OCI-LY7 (cell line): Measurements from ENCODE around the gene USP8. TPM values are rescaled to one million over a fixed set of nuclear protein-coding genes. Genes with fewer than 3 reads are reported as not detected.

Experiments used
- BruUV-seq: library from RNA; stranded (reverse); fragments of 400-500 nt; replicated peaks from 2 replicates; lab custom pipeline; 2021; lab: Mats Ljungman, UMichigan
- CTCF ChIA-PET: fragments of 300-600 bp; sonication (Branson Sonifier 250); formaldehyde crosslinking; loops from one replicate; lab custom pipeline; 2022; ENCODE audit warnings: antibody characterized with exemption; ENCODE audit not compliant: unreplicated experiment; lab: Charles Lee
- POLR2A ChIA-PET: fragments of 300-600 bp; sonication (Branson Sonifier 250); formaldehyde crosslinking; loops from one replicate; lab custom pipeline; 2022; ENCODE audit warnings: antibody characterized with exemption; lab: Charles Lee
- DNase-seq: peaks from one replicate; pipeline ENCODE4 v3.0.0-alpha.2; 2015; ENCODE audit warnings: low spot score
- H2AFZ ChIP-seq: fragments of 200-600 bp; sonication (generic), shearing (Covaris generic); 2 replicates; pipeline ENCODE4 v1.6.1; 2014; ENCODE audit warnings: mild to moderate bottlenecking, antibody characterized with exemption, low read length, moderate library complexity
- H3K27ac ChIP-seq: fragments of 200-600 bp; sonication (generic); 2 replicates; pipeline ENCODE4 v1.5.1; 2014; ENCODE audit warnings: mixed run types, low read depth, mild to moderate bottlenecking, moderate library complexity, low read length, inconsistent platforms; ENCODE audit not compliant: poor library complexity, severe bottlenecking
- H3K36me3 ChIP-seq: fragments of 200-600 bp; sonication (generic); 2 replicates; pipeline ENCODE4 v1.6.1; 2014; ENCODE audit warnings: mild to moderate bottlenecking, antibody characterized with exemption, low read length, moderate library complexity, mixed read lengths; ENCODE audit not compliant: insufficient read depth
- H3K4me1 ChIP-seq: fragments of 200-600 bp; sonication (generic); 2 replicates; pipeline ENCODE4 v1.5.1; 2014; ENCODE audit warnings: mild to moderate bottlenecking, low read length; ENCODE audit not compliant: insufficient read depth, poor library complexity, severe bottlenecking
- H3K4me2 ChIP-seq: fragments of 200-600 bp; sonication (generic); 2 replicates; pipeline ENCODE4 v1.6.1; 2014; ENCODE audit warnings: mild to moderate bottlenecking, low read length
- H3K4me3 ChIP-seq: fragments of 200-600 bp; sonication (generic); 2 replicates; pipeline ENCODE4 v1.5.1; 2014; ENCODE audit warnings: mild to moderate bottlenecking, low read depth, low read length; ENCODE audit not compliant: poor library complexity, severe bottlenecking
- H3K79me2 ChIP-seq: fragments of 200-600 bp; sonication (generic); 2 replicates; pipeline ENCODE4 v1.6.1; 2016; ENCODE audit warnings: low read depth, mild to moderate bottlenecking, low read length, moderate library complexity, mixed read lengths; ENCODE audit not compliant: insufficient read depth
- H3K9me2 ChIP-seq: fragments of 200-600 bp; sonication (generic); 2 replicates; pipeline ENCODE4 v1.6.1; 2016; ENCODE audit warnings: mild to moderate bottlenecking, low read length, mixed read lengths; ENCODE audit not compliant: insufficient read depth
- H3K9me3 ChIP-seq: fragments of 200-600 bp; sonication (generic); 2 replicates; pipeline ENCODE4 v1.6.1; 2014; ENCODE audit warnings: mild to moderate bottlenecking, mixed run types, low read length, mixed read lengths
- H4K20me1 ChIP-seq: fragments of 200-600 bp; sonication (generic); 2 replicates; pipeline ENCODE4 v1.6.1; 2014; ENCODE audit warnings: mild to moderate bottlenecking, antibody characterized with exemption, low read length, moderate library complexity, mixed read lengths; ENCODE audit not compliant: insufficient read depth
- EZH2phosphoT487 ChIP-seq: fragments of 200-600 bp; sonication (generic); IDR thresholded peaks from 2 replicates; pipeline ENCODE4 v1.6.1; 2018; ENCODE audit warnings: low read depth, borderline replicate concordance, mild to moderate bottlenecking, mixed run types, antibody characterized with exemption, low read length, moderate library complexity, mixed read lengths
- intact Hi-C: fragments of 100-400 bp; cut with micrococcal nuclease; formaldehyde crosslinking; loops from one replicate; pipeline ENCODE4 v1.10.0; 2022; ENCODE audit not compliant: unreplicated experiment
- small RNA-seq: library from RNA; depleted of rRNA; stranded (forward); fragments of <200 nt; gene quantifications from one replicate; pipeline ENCODE3, GENCODE V24; 2014
- total RNA-seq, 2 experiments: library from RNA; depleted of rRNA in 1 of 2; stranded (reverse); fragments of >200 nt in 1 of 2; shearing (Covaris generic) in 1 of 2; gene quantifications; 2 replicates each; pipeline ENCODE4 v1.2.3, GENCODE V29; 2014 to 2022
- TF ChIP-seq, protein P1 (sequence below): fragments of 200-600 bp; sonication (generic); conservative IDR thresholded peaks from 2 replicates; pipeline ENCODE4 v1.5.1; 2014; ENCODE audit warnings: mild to moderate bottlenecking, antibody characterized with exemption, low read length, moderate library complexity, mixed read lengths

Gene USP8
- total RNA-seq, 2 experiments from 2014 or later: 34.1 to 43.8 TPM

DNA sequence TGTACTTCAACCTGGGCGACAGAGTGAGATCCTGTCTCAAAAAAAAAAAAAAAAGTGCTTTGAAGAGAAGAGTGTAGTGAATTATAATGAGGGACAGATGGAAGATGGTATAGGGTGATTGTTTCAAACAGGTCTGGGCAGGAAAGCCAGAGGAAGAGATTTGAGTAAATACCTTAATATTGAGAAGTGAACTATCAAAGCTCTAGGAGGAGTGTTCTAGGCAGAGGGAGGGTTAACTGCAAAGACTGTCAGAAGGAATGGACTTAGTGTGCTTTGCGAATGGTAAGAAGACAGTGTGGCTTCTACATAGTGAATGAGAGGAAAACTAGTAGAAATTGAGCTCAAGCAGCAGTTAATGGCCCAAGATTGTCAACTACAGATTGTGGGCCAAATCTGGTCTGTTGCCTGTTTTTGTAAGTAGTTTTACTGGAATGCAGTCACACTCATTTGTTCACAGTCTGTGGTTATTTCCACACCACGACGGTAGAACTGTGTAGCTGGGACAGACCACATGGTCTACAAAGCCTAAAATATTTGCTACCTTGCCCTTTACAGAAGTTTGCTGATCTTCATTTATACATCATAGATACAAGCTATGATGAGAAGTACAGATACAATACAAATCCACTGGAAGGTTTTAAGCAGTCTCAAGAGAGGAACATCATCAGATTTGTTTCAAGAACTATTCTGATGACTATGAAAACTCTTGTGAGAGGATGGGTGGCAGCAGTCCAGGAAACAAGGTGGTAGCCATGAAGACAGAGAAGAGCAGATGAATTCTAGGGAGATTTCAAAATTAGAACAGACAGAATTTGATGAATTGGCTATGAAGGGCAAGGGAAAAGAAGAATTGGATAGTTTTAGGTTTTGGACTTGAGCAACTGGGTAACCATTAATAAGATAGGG is 138.8 kb downstream of the USP8 start:
- POLR2A ChIA-PET: interaction anchor here (0.6 kb wide), 1 partner anchor 388 kb away, joined by 3 read pairs; no protein-coding TSS in a partner anchor
- Histone ChIP-seq H3K9me3 (no peaks in the 10 kb centered on the region), H3K79me2 (no peaks in the 10 kb centered on the region), H3K4me1 (no peaks in the 10 kb centered on the region), H4K20me1 (no peaks in the 10 kb centered on the region), H3K36me3 (peaks cover 54% of the 10 kb centered on the region), H3K4me3 (no peak overlapping the region), H3K27ac (no peak overlapping the region), H3K9me2 (no peaks in the 10 kb centered on the region), H3K4me2 (no peak overlapping the region), H2AFZ (no peak overlapping the region)
- TF ChIP-seq, protein P1, sequence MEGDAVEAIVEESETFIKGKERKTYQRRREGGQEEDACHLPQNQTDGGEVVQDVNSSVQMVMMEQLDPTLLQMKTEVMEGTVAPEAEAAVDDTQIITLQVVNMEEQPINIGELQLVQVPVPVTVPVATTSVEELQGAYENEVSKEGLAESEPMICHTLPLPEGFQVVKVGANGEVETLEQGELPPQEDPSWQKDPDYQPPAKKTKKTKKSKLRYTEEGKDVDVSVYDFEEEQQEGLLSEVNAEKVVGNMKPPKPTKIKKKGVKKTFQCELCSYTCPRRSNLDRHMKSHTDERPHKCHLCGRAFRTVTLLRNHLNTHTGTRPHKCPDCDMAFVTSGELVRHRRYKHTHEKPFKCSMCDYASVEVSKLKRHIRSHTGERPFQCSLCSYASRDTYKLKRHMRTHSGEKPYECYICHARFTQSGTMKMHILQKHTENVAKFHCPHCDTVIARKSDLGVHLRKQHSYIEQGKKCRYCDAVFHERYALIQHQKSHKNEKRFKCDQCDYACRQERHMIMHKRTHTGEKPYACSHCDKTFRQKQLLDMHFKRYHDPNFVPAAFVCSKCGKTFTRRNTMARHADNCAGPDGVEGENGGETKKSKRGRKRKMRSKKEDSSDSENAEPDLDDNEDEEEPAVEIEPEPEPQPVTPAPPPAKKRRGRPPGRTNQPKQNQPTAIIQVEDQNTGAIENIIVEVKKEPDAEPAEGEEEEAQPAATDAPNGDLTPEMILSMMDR: no peak
- TF ChIP-seq EZH2phosphoT487: no peak
- intact Hi-C loops: no loop called here
- BruUV-seq: no TSS peak
- DNase-seq: no peak
- CTCF ChIA-PET: no interaction called here

DNA sequence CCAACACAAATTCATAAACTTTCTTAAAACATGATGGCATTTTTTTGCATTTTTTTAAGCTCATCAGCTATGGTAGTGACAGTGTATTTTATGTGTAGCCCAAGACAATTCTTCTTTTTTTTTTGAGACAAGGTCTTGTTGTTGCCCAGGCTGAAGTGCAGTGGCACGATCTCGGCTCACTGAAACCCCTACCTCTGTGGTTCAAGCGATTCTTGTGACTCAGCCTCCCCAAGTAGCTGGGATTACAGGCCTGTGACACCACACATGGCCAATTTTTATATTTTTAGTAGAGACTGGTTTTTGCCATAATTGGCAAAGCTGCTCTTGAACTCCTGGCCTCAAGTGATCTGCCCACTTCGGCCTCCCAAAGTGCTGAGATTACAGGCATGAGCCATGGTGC is 139.6 kb downstream of the USP8 start:
- no peak overlapping the region for H3K4me3 ChIP-seq
- no peaks in the 10 kb centered on the region for H4K20me1 ChIP-seq
- no peaks in the 10 kb centered on the region for H3K79me2 ChIP-seq
- no peaks in the 10 kb centered on the region for H3K4me1 ChIP-seq
- ChIA-PET CTCF (no interaction called here), POLR2A (interaction anchor here (0.6 to 1.5 kb wide), 2 partner anchors 11 to 389 kb away, joined by 3 to 6 read pairs; no protein-coding TSS in a partner anchor)
- no peak overlapping the region for H3K27ac ChIP-seq
- H3K9me2 ChIP-seq: no peaks in the 10 kb centered on the region
- no peak for DNase-seq
- BruUV-seq: no TSS peak
- H3K36me3 ChIP-seq: peaks cover 61% of the 10 kb centered on the region
- no peaks in the 10 kb centered on the region for H3K9me3 ChIP-seq
- no peak overlapping the region for H3K4me2 ChIP-seq
- intact Hi-C loops: no loop called here
- H2AFZ ChIP-seq: no peak overlapping the region
- TF ChIP-seq EZH2phosphoT487: no peak
- TF ChIP-seq, protein P1: no peak

Small RNA genes lying within 50 kb of the gene (small RNA-seq; reads per million reads assigned to genes)
- gene RNA5SP395: 0.36 reads per million

Other genes with a start within 250 kb of the USP8 start
- not detected in 2 replicates for gene SLC27A2, start 242.2 kb upstream of the USP8 start, total RNA-seq (2014; rRNA removed; shearing (Covaris generic))
- not detected in 2 replicates for gene SLC27A2, start 242.2 kb upstream of the USP8 start, total RNA-seq (2022)
- not detected in 2 replicates for gene HDC, start 158.7 kb upstream of the USP8 start, total RNA-seq (2014; rRNA removed; shearing (Covaris generic))
- gene HDC, start 158.7 kb upstream of the USP8 start, total RNA-seq (2022): not detected in 2 replicates
- 53.3 and 55.8 TPM in 2 replicates for gene GABPB1, start 69.2 kb upstream of the USP8 start, total RNA-seq (2014; rRNA removed; shearing (Covaris generic))
- gene GABPB1, start 69.2 kb upstream of the USP8 start, total RNA-seq (2022): 32.6 and 34.3 TPM in 2 replicates
- gene USP50, start 122.3 kb downstream of the USP8 start, total RNA-seq (2014; rRNA removed; shearing (Covaris generic)): not detected in 2 replicates
- gene USP50, start 122.3 kb downstream of the USP8 start, total RNA-seq (2022): not detected in 2 replicates